SK-N-SH (cell line): Measurements from ENCODE around the gene LRRC32. TPM values are rescaled to one million over a fixed set of nuclear protein-coding genes. Genes with fewer than 3 reads are reported as not detected.

Experiments used
- CTCF ChIA-PET: fragments of 300-600, 350-600 bp; formaldehyde crosslinking; extraction: SDS; loops from one replicate; lab custom pipeline; 2021; lab: Yijun Ruan, JAX
- POLR2A ChIA-PET: fragments of 350-600 bp; sonication (Branson Sonifier 250); formaldehyde crosslinking; extraction: SDS; loops from one replicate; lab custom pipeline; 2020; ENCODE audit warnings: antibody characterized with exemption, inconsistent platforms; lab: Yijun Ruan, JAX
- DNase-seq: peaks from one replicate; pipeline ENCODE4 v3.0.0; 2012
- H2AFZ ChIP-seq: fragments of 200-600 bp; sonication (generic); 2 replicates; pipeline ENCODE4 v1.8.1; 2016; ENCODE audit warnings: antibody characterized with exemption, mild to moderate bottlenecking, low read depth
- H3F3A ChIP-seq: fragments of 200-600 bp; sonication (generic); replicated peaks from 2 replicates; pipeline ENCODE3; 2016; ENCODE audit warnings: antibody characterized with exemption, mild to moderate bottlenecking; ENCODE audit not compliant: insufficient read depth
- H3K27ac ChIP-seq, 2 experiments: fragments of 200-500 bp in 1 of 2; fragments of 200-600 bp in 1 of 2; sonication (Bioruptor generic) in 1 of 2; sonication (generic), shearing (Covaris generic) in 1 of 2; 2 replicates each; pipeline versions ENCODE4 v1.5.1 to v1.6.1; 2014 to 2016; ENCODE audit warnings: low read depth in 2 of 2, inconsistent platforms in 1 of 2, low read length in 1 of 2, mild to moderate bottlenecking in 1 of 2, mixed read lengths in 1 of 2
- H3K27me3 ChIP-seq: fragments of 200-600 bp; sonication (generic), shearing (Covaris generic); 2 replicates; pipeline ENCODE4 v1.6.1; 2016; ENCODE audit warnings: mixed run types; ENCODE audit not compliant: insufficient read depth
- H3K36me3 ChIP-seq, 2 experiments: fragments of 200-500 bp in 1 of 2; fragments of 200-600 bp in 1 of 2; sonication (Bioruptor generic) in 1 of 2; sonication (generic) in 1 of 2; replicated peaks in 1 of 2; 2 replicates each; pipeline versions ENCODE3 to v1.5.1; 2014 to 2016; ENCODE audit warnings: low read length in 1 of 2, mild to moderate bottlenecking in 1 of 2; ENCODE audit not compliant: insufficient read depth in 2 of 2, control insufficient read depth in 1 of 2
- H3K4me1 ChIP-seq, 2 experiments: fragments of 200-500 bp in 1 of 2; fragments of 200-600 bp in 1 of 2; sonication (Bioruptor generic) in 1 of 2; sonication (generic), shearing (Covaris generic) in 1 of 2; 2 replicates each; pipeline versions ENCODE4 v1.5.1 to v1.6.1; 2014 to 2016; ENCODE audit warnings: low read depth in 1 of 2, low read length in 1 of 2, mixed run types in 1 of 2; ENCODE audit not compliant: insufficient read depth in 2 of 2, control insufficient read depth in 1 of 2
- H3K4me2 ChIP-seq: fragments of 200-600 bp; sonication (generic), shearing (Covaris generic); 2 replicates; pipeline ENCODE4 v1.6.1; 2017; ENCODE audit warnings: mixed run types
- H3K4me3 ChIP-seq, 2 experiments: fragments of 200-500 bp in 1 of 2; fragments of 200-600 bp in 1 of 2; sonication (Bioruptor generic) in 1 of 2; sonication (generic), shearing (Covaris generic) in 1 of 2; 2 replicates each; pipeline versions ENCODE4 v1.5.1 to v1.8.1; 2014 to 2016; ENCODE audit warnings: low read depth in 2 of 2, inconsistent platforms in 1 of 2, low read length in 1 of 2, mild to moderate bottlenecking in 1 of 2, mixed read lengths in 1 of 2, moderate library complexity in 1 of 2
- H3K79me2 ChIP-seq: fragments of 200-600 bp; sonication (generic); 2 replicates; pipeline ENCODE4 v1.8.1; 2017; ENCODE audit warnings: mild to moderate bottlenecking; ENCODE audit not compliant: insufficient read depth
- H3K9ac ChIP-seq: fragments of 200-600 bp; sonication (generic); 2 replicates; pipeline ENCODE4 v1.6.1; 2017; ENCODE audit warnings: mixed run types
- H3K9me2 ChIP-seq: fragments of 200-600 bp; sonication (generic); 2 replicates; pipeline ENCODE4 v1.6.1; 2017; ENCODE audit warnings: mixed run types
- H3K9me3 ChIP-seq: fragments of 200-600 bp; sonication (generic); 2 replicates; pipeline ENCODE4 v1.6.1; 2017; ENCODE audit warnings: mixed run types, mild to moderate bottlenecking, moderate library complexity
- H4K20me1 ChIP-seq: fragments of 200-600 bp; sonication (generic); 2 replicates; pipeline ENCODE4 v1.6.1; 2017; ENCODE audit warnings: mild to moderate bottlenecking, mixed run types; ENCODE audit not compliant: insufficient read depth
- CHD2 ChIP-seq: fragments of 150-350 bp; IDR thresholded peaks from 2 replicates; pipeline ENCODE4 v1.6.1; 2018; ENCODE audit warnings: low read length; ENCODE audit not compliant: partially characterized antibody
- FOXM1 ChIP-seq: IDR thresholded peaks from 2 replicates; pipeline ENCODE4 v1.4.0; 2012; ENCODE audit warnings: low read depth, mild to moderate bottlenecking
- IRF3 ChIP-seq: fragments of 150-350 bp; IDR thresholded peaks from 2 replicates; pipeline ENCODE4 v1.6.1; 2016; ENCODE audit warnings: mild to moderate bottlenecking, low read depth, low read length
- JUND ChIP-seq: IDR thresholded peaks from 2 replicates; pipeline ENCODE4 v1.4.0; 2012
- MXI1 ChIP-seq: IDR thresholded peaks from 2 replicates; pipeline ENCODE4 v1.6.1; 2012; ENCODE audit warnings: mild to moderate bottlenecking, low read depth, low read length, improper control_type of control experiment
- NRF1 ChIP-seq: IDR thresholded peaks from 2 replicates; pipeline ENCODE4 v1.6.1; 2012; ENCODE audit warnings: low read depth, mild to moderate bottlenecking, low read length
- RAD21 ChIP-seq: IDR thresholded peaks from 2 replicates; pipeline ENCODE4 v1.6.1; 2012; ENCODE audit warnings: mild to moderate bottlenecking, low read length
- RCOR1 ChIP-seq: fragments of 150-350 bp; IDR thresholded peaks from 2 replicates; pipeline ENCODE4 v1.6.1; 2017; ENCODE audit warnings: antibody characterized with exemption, low read length
- RXRA ChIP-seq: IDR thresholded peaks from 2 replicates; pipeline ENCODE4 v1.4.0; 2012; ENCODE audit warnings: low read depth, mild to moderate bottlenecking, borderline replicate concordance
- SIN3A ChIP-seq: IDR thresholded peaks from 2 replicates; pipeline ENCODE4 v1.6.1; 2012; ENCODE audit warnings: low read depth, mild to moderate bottlenecking, low read length, moderate library complexity, borderline replicate concordance
- SMC3 ChIP-seq: IDR thresholded peaks from 2 replicates; pipeline ENCODE4 v1.6.1; 2012; ENCODE audit warnings: low read depth, low read length, improper control_type of control experiment
- TCF12 ChIP-seq: IDR thresholded peaks from 2 replicates; pipeline ENCODE4 v1.4.0; 2012
- TEAD4 ChIP-seq: IDR thresholded peaks from 2 replicates; pipeline ENCODE4 v1.4.0; 2012; ENCODE audit warnings: mild to moderate bottlenecking, borderline replicate concordance; ENCODE audit not compliant: insufficient read depth
- USF1 ChIP-seq: IDR thresholded peaks from 2 replicates; pipeline ENCODE4 v1.4.0; 2012; ENCODE audit warnings: low read depth, borderline replicate concordance
- WGBS: methylation state at CpG from one replicate; pipeline ENCODE4 v1.1.6; 2017; ENCODE audit warnings: low lambda C conversion rate; 5-methylcytosine and 5-hydroxymethylcytosine counted together
- polyA plus RNA-seq, 3 experiments: library from polyadenylated mRNA; depleted of rRNA; stranded (reverse); fragments of >200 nt; gene quantifications; 2 replicates each; pipeline ENCODE4 v1.2.3, GENCODE V29; 2012
- TF ChIP-seq, protein P1 (sequence below): IDR thresholded peaks from 2 replicates; pipeline ENCODE4; 2012
- TF ChIP-seq, protein P2 (sequence below): IDR thresholded peaks from 2 replicates; pipeline ENCODE4 v1.4.0; 2012; ENCODE audit warnings: low read depth
- TF ChIP-seq, protein P3 (sequence below): fragments of 200-600 bp; sonication (generic); IDR thresholded peaks from 2 replicates; pipeline ENCODE4 v1.6.1; 2017; ENCODE audit warnings: antibody characterized with exemption, mild to moderate bottlenecking, moderate library complexity
- TF ChIP-seq, protein P4 (sequence below): IDR thresholded peaks from 2 replicates; pipeline ENCODE4 v1.6.1; 2012; ENCODE audit warnings: mild to moderate bottlenecking, low read depth, low read length, moderate library complexity

Gene LRRC32
- polyA plus RNA-seq, 1 of the 3 experiments (the other 2 are of a cell fraction) = 0.43 TPM

- TF ChIP-seq CHD2 (no peak), FOXM1 (no peak), MXI1 (no peak), JUND (no peak)
- TF ChIP-seq, all 33 proteins: peak for 0
Measured at GRCh38 chr11:76671237-76671592, 668 bp upstream of the LRRC32 start (continued).

DNA sequence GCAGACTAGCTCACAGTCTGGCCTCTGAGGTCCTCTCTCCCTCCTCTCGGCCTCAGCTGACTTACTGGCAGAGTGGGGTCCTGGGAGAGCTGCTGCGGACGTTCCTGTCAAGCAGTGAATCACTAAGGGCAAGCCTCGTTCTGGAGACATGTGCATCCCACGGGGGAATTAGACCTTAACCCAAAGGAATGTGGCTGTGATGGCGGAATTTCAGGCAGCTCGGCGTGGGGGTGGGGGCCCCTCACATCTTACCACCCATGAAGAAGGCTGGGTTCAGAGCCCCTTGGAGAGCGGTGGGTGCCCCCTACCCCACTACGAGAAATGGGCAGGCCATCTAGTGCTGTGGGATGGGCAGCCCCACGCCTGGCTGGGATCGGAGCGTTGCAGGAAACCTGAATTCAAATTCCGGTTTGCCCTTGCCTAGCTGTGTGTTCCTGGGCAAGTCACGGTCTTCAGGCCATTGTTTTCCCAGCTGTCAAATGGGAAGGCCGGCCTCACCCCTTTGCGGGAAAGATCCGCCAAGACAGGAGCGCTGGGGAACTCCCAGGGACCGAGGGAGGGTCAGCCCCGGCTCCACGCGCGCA is 554 bp downstream of the LRRC32 start:
- ChIA-PET CTCF (interaction anchor here (0.9 to 5.1 kb wide), 10 partner anchors 10 to 351 kb away, joined by 3 to 21 read pairs (median 4); no protein-coding TSS in a partner anchor), POLR2A (no interaction called here)
- peaks cover 0 to 8% of the 10 kb centered on the region in 2 experiments; a peak in 1 of 4 replicates for H3K4me1 ChIP-seq
- no peak overlapping the region for H3K9ac ChIP-seq
- H3K9me3 ChIP-seq = no peaks in the 10 kb centered on the region
- H3K79me2 ChIP-seq = no peaks in the 10 kb centered on the region
- no peaks in the 10 kb centered on the region for H3K27me3 ChIP-seq
- H3K9me2 ChIP-seq = no peaks in the 10 kb centered on the region
- H4K20me1 ChIP-seq = no peaks in the 10 kb centered on the region
- TF ChIP-seq, protein P1, sequence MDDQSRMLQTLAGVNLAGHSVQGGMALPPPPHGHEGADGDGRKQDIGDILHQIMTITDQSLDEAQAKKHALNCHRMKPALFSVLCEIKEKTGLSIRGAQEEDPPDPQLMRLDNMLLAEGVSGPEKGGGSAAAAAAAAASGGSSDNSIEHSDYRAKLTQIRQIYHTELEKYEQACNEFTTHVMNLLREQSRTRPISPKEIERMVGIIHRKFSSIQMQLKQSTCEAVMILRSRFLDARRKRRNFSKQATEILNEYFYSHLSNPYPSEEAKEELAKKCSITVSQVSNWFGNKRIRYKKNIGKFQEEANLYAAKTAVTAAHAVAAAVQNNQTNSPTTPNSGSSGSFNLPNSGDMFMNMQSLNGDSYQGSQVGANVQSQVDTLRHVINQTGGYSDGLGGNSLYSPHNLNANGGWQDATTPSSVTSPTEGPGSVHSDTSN = no peak
- TF ChIP-seq RCOR1 (no peak), NRF1 (no peak), RXRA (no peak), SIN3A (no peak), IRF3 (no peak), TEAD4 (no peak), TCF12 (no peak), SMC3 (no peak), RAD21 (no peak), USF1 (no peak)
- TF ChIP-seq, protein P2, sequence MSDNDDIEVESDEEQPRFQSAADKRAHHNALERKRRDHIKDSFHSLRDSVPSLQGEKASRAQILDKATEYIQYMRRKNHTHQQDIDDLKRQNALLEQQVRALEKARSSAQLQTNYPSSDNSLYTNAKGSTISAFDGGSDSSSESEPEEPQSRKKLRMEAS = no peak
- TF ChIP-seq, protein P3, sequence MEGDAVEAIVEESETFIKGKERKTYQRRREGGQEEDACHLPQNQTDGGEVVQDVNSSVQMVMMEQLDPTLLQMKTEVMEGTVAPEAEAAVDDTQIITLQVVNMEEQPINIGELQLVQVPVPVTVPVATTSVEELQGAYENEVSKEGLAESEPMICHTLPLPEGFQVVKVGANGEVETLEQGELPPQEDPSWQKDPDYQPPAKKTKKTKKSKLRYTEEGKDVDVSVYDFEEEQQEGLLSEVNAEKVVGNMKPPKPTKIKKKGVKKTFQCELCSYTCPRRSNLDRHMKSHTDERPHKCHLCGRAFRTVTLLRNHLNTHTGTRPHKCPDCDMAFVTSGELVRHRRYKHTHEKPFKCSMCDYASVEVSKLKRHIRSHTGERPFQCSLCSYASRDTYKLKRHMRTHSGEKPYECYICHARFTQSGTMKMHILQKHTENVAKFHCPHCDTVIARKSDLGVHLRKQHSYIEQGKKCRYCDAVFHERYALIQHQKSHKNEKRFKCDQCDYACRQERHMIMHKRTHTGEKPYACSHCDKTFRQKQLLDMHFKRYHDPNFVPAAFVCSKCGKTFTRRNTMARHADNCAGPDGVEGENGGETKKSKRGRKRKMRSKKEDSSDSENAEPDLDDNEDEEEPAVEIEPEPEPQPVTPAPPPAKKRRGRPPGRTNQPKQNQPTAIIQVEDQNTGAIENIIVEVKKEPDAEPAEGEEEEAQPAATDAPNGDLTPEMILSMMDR = no peak
- TF ChIP-seq, protein P4, sequence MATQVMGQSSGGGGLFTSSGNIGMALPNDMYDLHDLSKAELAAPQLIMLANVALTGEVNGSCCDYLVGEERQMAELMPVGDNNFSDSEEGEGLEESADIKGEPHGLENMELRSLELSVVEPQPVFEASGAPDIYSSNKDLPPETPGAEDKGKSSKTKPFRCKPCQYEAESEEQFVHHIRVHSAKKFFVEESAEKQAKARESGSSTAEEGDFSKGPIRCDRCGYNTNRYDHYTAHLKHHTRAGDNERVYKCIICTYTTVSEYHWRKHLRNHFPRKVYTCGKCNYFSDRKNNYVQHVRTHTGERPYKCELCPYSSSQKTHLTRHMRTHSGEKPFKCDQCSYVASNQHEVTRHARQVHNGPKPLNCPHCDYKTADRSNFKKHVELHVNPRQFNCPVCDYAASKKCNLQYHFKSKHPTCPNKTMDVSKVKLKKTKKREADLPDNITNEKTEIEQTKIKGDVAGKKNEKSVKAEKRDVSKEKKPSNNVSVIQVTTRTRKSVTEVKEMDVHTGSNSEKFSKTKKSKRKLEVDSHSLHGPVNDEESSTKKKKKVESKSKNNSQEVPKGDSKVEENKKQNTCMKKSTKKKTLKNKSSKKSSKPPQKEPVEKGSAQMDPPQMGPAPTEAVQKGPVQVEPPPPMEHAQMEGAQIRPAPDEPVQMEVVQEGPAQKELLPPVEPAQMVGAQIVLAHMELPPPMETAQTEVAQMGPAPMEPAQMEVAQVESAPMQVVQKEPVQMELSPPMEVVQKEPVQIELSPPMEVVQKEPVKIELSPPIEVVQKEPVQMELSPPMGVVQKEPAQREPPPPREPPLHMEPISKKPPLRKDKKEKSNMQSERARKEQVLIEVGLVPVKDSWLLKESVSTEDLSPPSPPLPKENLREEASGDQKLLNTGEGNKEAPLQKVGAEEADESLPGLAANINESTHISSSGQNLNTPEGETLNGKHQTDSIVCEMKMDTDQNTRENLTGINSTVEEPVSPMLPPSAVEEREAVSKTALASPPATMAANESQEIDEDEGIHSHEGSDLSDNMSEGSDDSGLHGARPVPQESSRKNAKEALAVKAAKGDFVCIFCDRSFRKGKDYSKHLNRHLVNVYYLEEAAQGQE = no peak
- TF ChIP-seq, all 33 proteins: peak for 0
- Histone ChIP-seq H3F3A (no peaks in the 10 kb centered on the region), H3K27ac (no peak overlapping the region), H3K36me3 (no peaks in the 10 kb centered on the region), H3K4me3 (peak overlapping the region; percentile 50 to 60), H3K4me2 (peak overlapping the region; percentile 92), H2AFZ (0 out of 2 replicates have a peak overlapping the region, but pooled peaks have one; percentile 46)
- 59% methylated on average over 11 of the region's 24 CpGs for WGBS
- DNase-seq = no peak
